Measurements from ENCODE around the gene NCK2. TPM values are rescaled to one million over a fixed set of nuclear protein-coding genes. Genes with fewer than 3 reads are reported as not detected.

Gene NCK2
- total RNA-seq, 1 experiment from 2014 or later: 49.2 TPM

DNA sequence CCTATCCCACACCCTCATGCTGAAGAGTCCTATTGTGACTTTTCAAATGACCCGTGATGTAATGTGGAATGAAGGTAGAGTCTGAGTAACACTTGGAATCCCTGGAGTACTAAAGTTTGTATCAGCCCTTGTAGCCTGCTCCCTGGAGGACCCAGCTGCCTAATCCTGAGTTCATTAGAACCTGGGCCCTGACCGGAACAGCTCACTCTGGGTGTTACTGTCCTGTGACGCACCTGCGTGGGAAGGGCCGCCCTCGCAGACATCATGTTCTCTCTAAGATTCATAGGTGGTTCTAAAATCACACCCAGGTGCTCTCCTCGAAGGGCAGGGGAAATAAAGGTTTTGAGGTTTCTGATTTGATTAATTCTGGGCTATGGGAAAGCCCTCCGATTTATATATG, 62.3 kb downstream of the NCK2 start:
- Histone ChIP-seq H2BK120ac (ENCODE audit: low read depth, low read length, poor library complexity, severe bottlenecking) (no peak overlapping the region), H4K20me1 (ENCODE audit: control insufficient read depth, insufficient read depth, insufficient read length) (no peaks in the 10 kb centered on the region), H3K18ac (ENCODE audit: insufficient read length, low read depth, low read length) (no peak overlapping the region), H3K56ac (ENCODE audit: insufficient read length, low read depth, low read length) (no peak overlapping the region), H4K5ac (ENCODE audit: insufficient read length, low read depth, low read length) (no peak overlapping the region), H3K79me1 (ENCODE audit: insufficient read depth, low read depth, low read length, poor library complexity, severe bottlenecking) (peaks cover 3% of the 10 kb centered on the region), H2BK12ac (ENCODE audit: insufficient read length, low read depth, low read length) (no peak overlapping the region), H3K9ac (ENCODE audit: extremely low read depth, insufficient read length, low read length) (no peak overlapping the region), H3K4me1 (ENCODE audit: insufficient read depth, low read length) (peaks cover 10% of the 10 kb centered on the region; the same call in 1 of the 2 replicates), H2AFZ (ENCODE audit: low read length) (no peak overlapping the region), H2BK5ac (ENCODE audit: insufficient read length, low read length) (no peak overlapping the region), H3K23ac (ENCODE audit: insufficient read length, low read depth, low read length) (no peak overlapping the region), H3K4me2 (ENCODE audit: insufficient read depth, insufficient read length, low read length) (no peak overlapping the region), H3K4ac (ENCODE audit: low read depth, low read length) (no peak overlapping the region), H4K91ac (ENCODE audit: insufficient read length, low read depth, low read length) (no peak overlapping the region), H3K9me3 (ENCODE audit: control insufficient read depth, low read depth, low read length) (no peaks in the 10 kb centered on the region), H3K23me2 (ENCODE audit: insufficient read length, low read depth, low read length, poor library complexity, severe bottlenecking) (no peaks in the 10 kb centered on the region), H2BK15ac (ENCODE audit: low read depth, low read length) (no peak overlapping the region), H3T11ph (ENCODE audit: low read length) (no peak overlapping the region), H3K27me3 (ENCODE audit: insufficient read depth, low read length) (no peaks in the 10 kb centered on the region), H4K8ac (replicated peaks; ENCODE audit: insufficient read length, low read depth, low read length) (no peak overlapping the region), H3K79me2 (ENCODE audit: insufficient read depth, low read length) (peaks cover 17% of the 10 kb centered on the region), H3K27ac (ENCODE audit: insufficient read length, low read depth, low read length) (no peak overlapping the region), H2AK5ac (ENCODE audit: insufficient read length, low read length) (no peak overlapping the region), H3K14ac (ENCODE audit: insufficient read depth, low read length) (no peak overlapping the region), H2BK20ac (ENCODE audit: low read depth, low read length, poor library complexity, severe bottlenecking) (no peak overlapping the region)
- no peaks in the 10 kb centered on the region; a peak in 1 of 5 replicates for H3K9me3 Mint-ChIP-seq
- no peak for TF ChIP-seq CTCF (conservative IDR thresholded peaks at IDR 0.05)
- H3K4me1 Mint-ChIP-seq: peaks cover 49 to 63% of the 10 kb centered on the region in 2 experiments
- H3K27me3 Mint-ChIP-seq (ENCODE audit: low read depth): no peaks in the 10 kb centered on the region
- H3K4me3 Mint-ChIP-seq: no peak overlapping the region
- H3K36me3 Mint-ChIP-seq (ENCODE audit: insufficient read depth in 1 of 3, low read depth in 3 of 3): peaks cover 3 to 6% (median 5%) of the 10 kb centered on the region in 3 experiments; a peak in 5 of 7 replicates
- WGBS (ENCODE audit: extremely low coverage, insufficient read length, low lambda C conversion rate): no CpG with 5 or more reads among the region's 8 CpGs
- no peak for DNase-seq
- peak overlapping the region in 2 of 3 experiments; percentile 4 to 30; a peak in 2 of 7 replicates for H3K27ac Mint-ChIP-seq
